ENCODE results near the gene PPP1R13B.

DNA sequence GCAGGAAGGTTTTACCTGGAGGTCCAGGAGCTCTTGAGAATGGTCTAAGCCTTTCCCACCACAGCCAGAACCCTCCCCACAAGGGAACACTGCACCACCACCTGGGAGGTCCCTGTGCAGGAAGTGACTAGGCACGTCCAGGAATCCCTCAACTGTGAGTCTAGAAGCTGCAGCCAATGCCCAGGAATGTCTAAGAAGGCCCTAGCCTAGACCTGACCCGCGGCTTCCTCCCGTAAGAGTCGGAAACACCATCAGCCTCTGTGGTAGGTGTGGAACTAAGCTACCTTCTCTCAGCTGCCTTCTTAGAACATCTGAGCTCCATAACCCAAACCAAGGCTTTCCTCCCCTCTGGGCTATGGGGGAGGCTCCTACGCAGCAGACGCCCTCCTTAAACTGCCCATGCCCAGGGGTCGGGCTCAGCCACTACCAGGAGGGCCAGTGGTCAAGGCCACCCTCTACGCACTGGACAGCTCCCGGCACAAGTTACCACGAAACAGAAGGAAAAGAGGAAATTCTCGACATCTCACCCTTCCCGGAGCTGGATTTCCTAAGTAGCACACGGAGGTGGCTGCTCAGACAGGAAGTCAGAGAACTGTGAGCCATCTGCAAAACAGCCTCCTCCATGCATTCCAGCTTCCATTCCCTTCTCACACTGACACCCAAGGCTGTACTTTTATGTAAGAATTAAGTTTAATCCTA lies 106.2 kb downstream of the PPP1R13B start:
- TF ChIP-seq POLR2AphosphoS5 (IDR thresholded peaks at IDR 0.05) = no peak
- no peak for TF ChIP-seq CTCF (IDR thresholded peaks at IDR 0.05)
